ENCODE results near the gene OXGR1. TPM values are rescaled to one million over a fixed set of nuclear protein-coding genes. Genes with fewer than 3 reads are reported as not detected.
"Not testable (repeated sequence)": the region's sequence is repeated elsewhere in the genome, so short reads cannot be mapped to it uniquely, and the experiment has no call there.

Gene OXGR1
- not detected for polyA plus RNA-seq (2013, experiment 1 of 2; ENCODE audit: insufficient read length)
- not detected for polyA plus RNA-seq (2013, experiment 2 of 2; ENCODE audit: insufficient read length)

DNA sequence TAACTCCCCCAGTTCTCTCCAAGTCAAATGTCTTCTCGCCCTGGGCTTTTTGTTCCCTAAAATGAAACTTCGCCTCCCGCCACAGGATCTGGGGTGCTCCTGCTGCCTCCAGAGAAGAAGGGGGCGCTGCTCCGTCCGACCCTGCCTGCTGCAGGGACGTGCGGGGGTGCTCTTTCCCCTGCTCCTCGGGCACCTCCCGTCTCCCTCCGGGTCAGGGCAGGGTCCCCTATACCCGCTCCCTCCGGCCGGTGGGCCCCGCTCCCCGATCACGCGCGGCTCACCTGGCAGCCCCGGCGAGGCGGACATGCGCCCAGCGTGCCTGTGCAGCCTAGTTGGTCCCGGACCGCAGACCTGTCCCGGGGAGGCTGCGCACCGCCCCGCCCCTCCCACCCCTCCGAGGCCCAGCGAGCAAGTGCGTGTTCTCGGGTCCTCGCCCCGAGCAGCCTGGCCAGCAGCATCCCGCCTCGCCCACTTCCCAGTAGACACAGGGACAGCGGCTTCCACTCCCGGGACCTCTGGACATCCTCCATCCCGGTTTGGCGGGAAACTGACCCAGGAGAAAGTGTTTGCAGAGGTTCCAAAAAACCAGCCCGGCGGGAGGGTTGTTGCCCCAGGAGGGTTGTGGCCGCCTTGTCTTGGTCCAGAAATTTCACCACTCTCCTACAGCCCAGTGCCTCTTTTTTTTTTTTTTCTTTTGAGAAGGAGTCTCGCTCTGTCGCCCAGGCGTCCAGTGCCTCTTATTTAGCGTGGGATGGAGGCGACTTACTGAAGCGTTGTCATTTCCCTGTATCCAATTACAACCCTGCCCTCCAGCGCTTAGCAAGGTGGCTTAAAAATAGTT is at the start of gene OXGR1:
Gene OXGR1 (minus strand): TSS at position 460 of the 841 bp plus-strand sequence. CDS start 6,717 bp downstream, outside the sequence.
- DNase-seq = no peak

DNA sequence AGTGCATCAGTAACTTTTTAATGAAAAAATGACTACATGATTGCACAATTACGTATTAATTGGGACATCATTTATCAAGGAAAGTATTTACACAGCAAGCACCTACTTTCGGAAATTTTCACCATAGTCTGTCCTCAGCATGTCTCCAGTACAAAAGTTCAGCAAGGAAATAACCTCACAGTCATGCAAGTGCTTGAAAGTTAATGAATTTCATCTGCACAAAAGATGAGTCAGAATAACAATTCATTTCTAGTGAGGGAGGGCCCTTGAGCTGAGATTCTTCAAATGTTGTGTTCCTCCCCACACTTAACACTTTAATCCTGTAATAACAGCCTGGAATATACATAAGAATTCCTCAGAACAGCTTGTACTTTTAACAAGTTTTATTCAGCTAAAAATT is 49.0 kb upstream of the OXGR1 start:
- DNase-seq = peak; percentile 89

DNA sequence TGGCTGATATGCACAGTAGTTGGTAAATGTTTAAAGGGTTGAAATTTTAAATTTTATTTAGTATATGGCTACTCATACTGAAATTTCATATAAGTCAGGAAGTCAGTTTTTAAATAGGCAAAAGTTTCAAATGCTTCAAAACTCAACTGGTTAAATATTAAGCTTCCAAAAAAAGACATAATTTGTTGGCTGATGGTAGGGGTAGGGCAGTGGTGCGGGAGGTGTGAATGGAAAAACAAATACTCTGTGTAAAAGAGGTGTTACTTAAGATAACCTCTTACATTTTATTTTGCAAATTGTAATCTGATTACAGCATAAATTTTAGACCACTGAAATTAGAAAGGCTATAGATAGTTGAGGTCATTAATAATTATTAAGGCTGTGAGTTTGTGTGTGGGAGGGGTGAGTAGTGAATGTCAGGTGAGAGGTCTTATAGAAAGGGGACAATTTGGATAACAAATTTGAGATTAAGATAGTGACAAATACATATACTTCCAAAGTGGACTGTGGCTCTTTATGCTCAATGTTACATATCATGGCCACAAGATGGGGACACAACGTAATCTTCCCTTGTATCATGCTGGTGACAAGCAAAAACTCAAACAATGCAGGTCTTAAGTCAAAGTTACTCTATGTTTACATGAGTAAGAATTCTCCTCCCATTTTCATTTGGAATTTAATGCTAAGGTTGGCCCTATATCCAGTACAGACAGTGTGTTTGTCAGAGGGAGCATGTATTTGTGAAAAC is 36.6 kb upstream of the OXGR1 start:
- DNase-seq = peak; percentile 76

- DNase-seq = peak; percentile 64
These were observed 34.4 kb upstream of the OXGR1 start for GRCh38 chr13:97028441-97029299.

DNA sequence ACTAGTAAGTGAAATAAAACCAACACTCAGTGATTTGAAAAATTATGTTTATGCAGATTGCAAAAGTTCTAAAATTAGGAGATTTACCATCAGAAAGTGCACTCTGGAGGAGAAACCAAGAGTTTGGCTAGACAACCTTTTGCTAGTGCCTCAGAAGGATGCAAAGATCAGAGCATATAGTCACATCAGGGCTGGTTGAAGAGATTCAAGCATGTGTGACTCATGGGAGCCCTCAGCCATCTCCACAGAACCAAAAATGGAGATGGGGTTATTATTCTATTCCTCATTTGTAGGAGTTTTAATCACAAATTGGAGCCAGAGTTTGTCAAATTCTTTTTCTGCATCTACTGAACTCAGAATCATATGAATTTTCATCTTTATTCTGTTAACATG is 32.9 kb upstream of the OXGR1 start:
- no peak for DNase-seq

DNA sequence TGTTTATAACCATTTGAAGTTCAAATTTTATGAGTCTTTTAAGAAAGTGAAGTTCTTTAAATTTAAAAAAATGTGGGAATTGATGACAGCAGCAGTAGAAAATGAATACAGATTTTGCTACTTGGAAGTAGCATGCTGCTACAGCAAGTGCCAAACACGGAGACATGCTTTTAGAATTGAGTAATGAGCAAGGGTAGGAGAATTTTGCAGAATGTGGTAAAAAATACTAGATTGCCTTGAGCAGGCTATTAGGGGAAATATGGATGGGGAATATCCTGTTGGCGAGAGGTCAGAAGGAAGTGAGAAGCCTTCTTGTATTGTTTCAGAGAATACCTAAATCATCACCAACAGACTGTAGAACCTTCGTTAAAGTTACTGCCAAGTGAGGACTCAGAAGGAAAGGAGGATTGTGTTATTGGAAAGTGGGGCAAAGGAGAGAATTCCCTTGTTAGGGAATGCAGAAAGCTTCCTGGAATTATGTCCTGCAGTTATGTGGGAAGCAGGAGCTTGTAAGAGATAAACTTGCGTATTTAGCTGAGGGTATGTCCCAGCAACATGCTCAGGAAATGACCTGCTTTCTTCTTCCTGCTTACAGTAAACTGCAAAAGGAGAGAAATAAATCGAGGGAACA is 32.4 kb upstream of the OXGR1 start:
- peak; percentile 54 for DNase-seq

DNA sequence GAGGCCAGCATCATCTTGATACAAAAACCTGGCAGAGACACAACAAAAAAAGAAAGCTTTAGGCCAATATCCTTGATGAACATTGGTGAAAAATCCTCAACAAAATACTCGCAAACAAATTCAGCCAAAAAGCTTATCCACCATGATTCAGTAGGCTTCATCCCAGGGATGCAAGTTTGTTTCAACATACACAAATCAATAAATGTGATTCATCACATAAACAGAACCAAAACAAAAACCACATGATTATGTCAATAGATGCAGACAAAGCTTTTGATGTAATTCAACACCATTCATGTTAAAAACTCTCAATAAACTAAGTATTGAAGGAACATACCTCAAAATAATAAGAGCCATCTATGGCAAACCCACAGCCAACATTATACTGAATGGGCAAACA is 29.5 kb upstream of the OXGR1 start:
- not testable (repeated sequence) for DNase-seq

GRCh38 chr13:97023117-97023516 is 28.8 kb upstream of the OXGR1 start:
- DNase-seq = no peak

DNA sequence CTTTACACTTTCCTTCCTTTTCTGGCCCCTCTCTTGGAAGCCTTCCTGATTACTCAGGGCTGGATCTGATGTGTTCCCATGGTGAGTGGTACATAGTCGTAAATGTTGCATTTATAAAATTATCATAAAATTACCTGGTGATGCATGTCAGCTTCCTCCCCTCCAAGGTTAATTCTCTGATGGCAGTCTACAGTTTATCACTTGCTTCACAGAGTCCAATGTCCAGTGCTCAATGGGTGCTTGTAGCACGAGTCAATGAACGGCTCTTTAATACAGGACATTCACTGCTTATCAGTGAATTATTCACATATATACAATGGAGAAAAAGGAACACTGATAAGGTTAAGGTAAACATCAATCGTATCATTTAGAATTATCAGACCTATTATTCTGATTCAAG is 27.0 kb upstream of the OXGR1 start:
- DNase-seq = no peak

- no peak for DNase-seq
These were observed 26.5 kb upstream of the OXGR1 start for GRCh38 chr13:97020689-97021240.

DNA sequence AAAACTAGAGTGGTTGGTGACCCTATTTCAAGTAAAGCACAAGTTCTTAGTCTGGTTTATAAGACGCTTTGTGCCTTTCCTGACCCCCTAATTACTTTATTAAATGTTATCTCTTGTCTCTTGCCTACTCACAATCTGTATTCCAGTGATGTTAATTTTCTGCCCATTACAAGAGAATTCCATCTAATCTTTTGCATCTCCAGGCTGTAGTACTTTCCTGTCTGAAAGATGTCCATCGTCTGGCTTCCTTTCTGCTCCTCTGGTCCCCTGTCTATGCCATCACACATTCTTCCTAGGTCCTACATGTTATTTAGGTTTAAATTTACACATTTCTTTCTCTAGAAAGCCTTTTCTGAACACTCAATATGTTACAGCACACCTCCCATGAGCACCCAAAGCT is 25.9 kb upstream of the OXGR1 start:
- DNase-seq = no peak

DNA sequence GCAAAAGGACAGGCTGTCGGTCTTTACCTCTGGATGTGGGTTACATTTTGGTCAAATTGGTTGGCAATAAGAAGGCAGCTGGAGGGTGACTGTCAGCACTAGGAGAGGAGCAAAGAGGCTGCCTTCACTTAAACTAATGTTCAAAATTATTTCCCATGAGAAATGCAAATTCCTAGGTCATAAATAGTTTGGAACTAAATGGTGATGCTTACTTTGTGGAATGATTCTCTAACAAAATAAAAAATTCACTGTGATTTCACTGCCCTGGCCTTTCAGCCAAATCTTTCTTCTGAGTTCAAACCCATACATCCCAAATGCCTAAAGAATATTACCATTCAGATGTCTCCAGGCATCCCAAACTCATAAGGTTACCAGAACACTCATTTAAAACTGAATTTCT is 25.0 kb upstream of the OXGR1 start:
- DNase-seq = peak; percentile 50

- DNase-seq = peak; percentile 63
These were observed 23.9 kb upstream of the OXGR1 start for GRCh38 chr13:97018029-97018819.

- no peak for DNase-seq
These were observed 23.0 kb upstream of the OXGR1 start for GRCh38 chr13:97017322-97017721.

GRCh38 chr13:97015661-97016350 is 21.5 kb upstream of the OXGR1 start:
- no peak for DNase-seq

DNA sequence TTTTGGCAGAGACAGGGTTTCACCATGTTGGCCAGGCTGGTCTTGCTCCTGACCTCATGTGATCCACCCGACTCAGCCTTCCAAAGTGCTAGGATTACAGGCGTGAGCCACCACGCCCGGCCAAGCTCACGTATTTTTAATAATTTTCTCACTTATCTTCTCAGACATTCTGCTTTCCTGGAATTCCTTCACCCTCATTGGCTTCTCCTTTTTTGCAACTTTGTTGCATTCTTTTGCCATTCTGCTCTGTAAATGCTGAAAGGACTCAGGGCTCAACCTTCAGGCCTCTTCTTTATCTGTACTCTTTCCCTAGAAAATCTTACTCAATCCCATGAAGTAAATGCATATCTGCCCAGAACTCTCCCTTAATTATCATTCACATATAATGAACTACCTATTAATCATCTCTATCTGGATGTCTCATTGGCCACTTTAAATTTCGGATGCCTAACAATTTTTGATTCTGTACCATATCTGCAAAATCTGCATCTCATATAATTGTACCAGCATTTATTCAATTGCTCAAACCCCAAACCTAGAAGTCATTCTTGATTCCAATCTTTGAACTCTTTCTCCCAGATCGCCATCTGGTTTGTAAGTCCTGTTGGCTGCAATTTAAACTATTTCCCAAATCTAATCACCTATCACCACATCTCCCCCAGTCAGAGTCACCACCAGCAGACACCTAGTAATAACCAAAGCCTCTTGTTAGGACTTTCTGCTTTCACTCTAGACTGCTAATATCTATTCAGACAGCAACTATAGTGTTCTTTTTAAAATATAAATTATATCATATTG is 18.2 kb upstream of the OXGR1 start:
- DNase-seq = no peak

DNA sequence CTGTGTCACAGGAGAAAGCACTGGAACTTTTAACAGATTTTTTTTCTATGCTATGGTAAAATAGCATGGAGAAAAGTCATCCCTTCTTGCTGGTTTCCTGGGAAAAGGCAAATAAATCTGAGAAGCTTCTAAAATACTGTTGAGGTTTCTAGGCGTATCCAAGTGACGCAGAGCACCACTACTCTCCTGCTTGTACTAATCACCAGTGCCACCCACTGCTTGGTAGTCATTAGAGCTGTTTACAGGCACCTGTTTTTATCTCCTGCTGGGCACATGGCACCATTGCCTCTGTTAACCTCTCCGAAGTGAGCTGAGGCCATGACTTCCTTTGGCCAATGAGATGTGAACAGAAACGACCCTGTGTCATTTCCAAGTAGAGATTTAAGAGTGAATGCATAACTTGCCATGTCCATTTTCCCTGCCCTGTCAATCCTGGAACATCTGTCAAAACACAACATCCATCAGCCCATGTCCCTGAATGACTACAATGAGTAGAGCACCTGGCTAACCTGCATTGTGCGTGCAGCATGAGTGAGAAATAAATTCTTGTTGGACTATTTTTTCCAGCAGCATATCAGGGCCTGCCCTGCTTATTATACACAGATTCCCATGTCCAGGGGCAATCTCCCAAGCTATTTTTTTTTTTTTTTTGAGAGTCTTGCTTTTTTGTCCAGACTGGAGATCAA is 17.3 kb upstream of the OXGR1 start:
- no peak for DNase-seq

DNA sequence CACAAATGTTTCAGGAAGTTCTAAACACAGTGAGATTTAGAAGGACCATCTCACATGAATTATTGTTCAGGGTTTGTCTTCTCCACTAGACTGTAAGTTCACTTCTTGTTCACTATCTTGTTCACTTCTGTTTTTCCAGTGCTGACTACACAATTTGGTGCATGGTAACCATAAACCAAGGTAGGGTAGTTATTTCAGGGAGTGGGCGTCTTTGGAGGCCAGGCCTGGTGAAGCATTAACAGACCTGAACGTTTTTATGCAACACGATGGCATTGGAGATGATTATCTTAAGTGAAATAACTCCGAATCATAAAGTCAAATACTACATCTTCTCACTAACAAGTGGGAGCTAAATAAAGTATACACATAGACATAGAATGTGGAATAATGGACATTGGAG is 14.4 kb upstream of the OXGR1 start:
- no peak for DNase-seq
